Transverse colon (tissue), 4 donors: ENCODE data around the gene CCND2. TPM values are rescaled to one million over a fixed set of nuclear protein-coding genes. Genes with fewer than 3 reads are reported as not detected.

Source experiments
- DNase-seq: peaks from one replicate; pipeline ENCODE4 v3.0.0-alpha.2; 2019
- H3K27ac ChIP-seq, 4 donors: fragments of 200-600 bp; sonication (generic); 2 replicates each; pipeline ENCODE4 v1.5.1; 2016 to 2018; ENCODE audit warnings: inconsistent platforms in 4 of 4
- H3K27me3 ChIP-seq: fragments of 200-600 bp; sonication (generic); 2 replicates; pipeline ENCODE4 v1.5.1; 2017; ENCODE audit warnings: inconsistent platforms
- H3K36me3 ChIP-seq, 4 donors: fragments of 200-600 bp; sonication (generic); 2 replicates each; pipeline ENCODE4 v1.5.1; 2017 to 2019; ENCODE audit warnings: inconsistent platforms in 4 of 4
- H3K4me1 ChIP-seq, 4 donors: fragments of 200-600 bp; sonication (generic); 2 replicates each; pipeline ENCODE4 v1.5.1; 2017 to 2020; ENCODE audit warnings: inconsistent platforms in 4 of 4
- H3K4me3 ChIP-seq, 4 donors: fragments of 200-600 bp; sonication (generic); 1 replicate in 1 of 4; 2 replicates in 3 of 4; pipeline versions ENCODE4 v1.5.1 to v1.6.1; 2017 to 2019; ENCODE audit warnings: inconsistent platforms in 4 of 4
- H3K9me3 ChIP-seq, 2 donors: fragments of 200-600 bp; sonication (generic); 2 replicates each; pipeline ENCODE4 v1.5.1; 2017 to 2019; ENCODE audit warnings: inconsistent platforms in 2 of 2
- CTCF ChIP-seq, 5 experiments: fragments of 200-600 bp in 3 of 5; fragments of 450-650 bp in 2 of 5; sonication (generic) in 3 of 5; IDR thresholded peaks; 1 replicate in 2 of 5; 2 replicates in 3 of 5; pipeline ENCODE4 v1.5.1; 2016 to 2017; ENCODE audit warnings: antibody characterized with exemption in 5 of 5, inconsistent platforms in 3 of 5, mild to moderate bottlenecking in 2 of 5, moderate library complexity in 1 of 5
- EP300 ChIP-seq: sonication (generic); formaldehyde crosslinking; IDR thresholded peaks from one replicate; pipeline ENCODE4 v1.6.1; 2017; ENCODE audit warnings: antibody characterized with exemption, low read depth
- POLR2A ChIP-seq: fragments of 450-650 bp; IDR thresholded peaks from one replicate; pipeline ENCODE4 v1.6.1; 2016; ENCODE audit warnings: antibody characterized with exemption, mild to moderate bottlenecking, moderate library complexity
- POLR2AphosphoS5 ChIP-seq, 3 donors: sonication (generic); formaldehyde crosslinking; IDR thresholded peaks; one replicate each; pipeline ENCODE4 v1.6.1; 2016; ENCODE audit warnings: antibody characterized with exemption in 3 of 3
- WGBS, 2 donors: methylation state at CpG; one replicate each; pipeline ENCODE4 v1.1.5; 2018; ENCODE audit warnings: low coverage in 1 of 2; 5-methylcytosine and 5-hydroxymethylcytosine counted together
- in situ Hi-C, 4 donors: fragments of 200-750 bp; cut with MboI; loops; one replicate each; pipeline versions ENCODE4 v1.15.0 to v1.15.1; 2017; ENCODE audit warnings: low sequenced_read_pairs in 3 of 4, low pct_ligation_motif_present in 1 of 4, low pct_unique_long_range_greater_than_20kb in 1 of 4
- intact Hi-C: fragments of 100-400 bp; cut with DNase I; formaldehyde crosslinking; loops from one replicate; pipeline ENCODE4 v1.15.1; 2023; ENCODE audit warnings: low total_unique reads
- total RNA-seq, 4 donors: library from RNA; depleted of rRNA; stranded (reverse); fragments of >200 nt; gene quantifications; one replicate each; pipeline ENCODE4 v1.1.0, GENCODE V29; 2016

CCND2 gene
- total RNA-seq, 4 donors from 2014 or later = 32.9 to 132 (median 58.8) TPM

DNA sequence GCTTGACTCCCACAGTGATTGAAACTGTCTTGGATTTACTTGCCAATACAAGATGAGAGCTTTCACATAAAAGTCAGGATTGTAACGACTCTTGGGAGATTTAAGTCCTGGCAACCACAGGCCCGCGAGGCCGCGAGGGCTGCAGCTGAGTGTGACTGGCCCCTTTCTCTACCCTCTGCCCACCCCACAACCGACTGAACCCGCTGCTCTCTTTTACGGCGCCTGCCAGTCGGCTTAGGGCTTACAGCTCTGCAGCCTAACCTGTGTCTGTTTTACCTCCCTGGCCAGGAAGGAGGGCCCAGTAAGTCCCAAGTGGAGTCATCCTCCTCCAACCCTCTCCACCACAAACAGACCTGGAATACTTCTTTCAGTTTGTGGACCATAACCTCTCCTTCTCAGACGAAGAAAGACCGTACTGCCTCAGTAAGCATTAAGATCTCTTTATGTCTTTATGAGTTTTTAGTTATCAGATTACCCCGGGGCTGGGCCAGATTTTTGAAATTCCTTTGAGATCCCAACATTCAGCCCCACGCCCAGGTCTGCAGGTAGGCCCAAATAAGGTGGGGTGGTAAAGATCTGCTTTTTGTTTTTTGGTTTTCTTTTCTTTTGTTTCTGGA lies 34.9 kb downstream of the CCND2 start:
- Histone ChIP-seq H3K4me3 (no peak overlapping the region), H3K4me1 (peaks cover 12 to 32% (median 26%) of the 10 kb centered on the region in 4 donors), H3K36me3 (no peaks in the 10 kb centered on the region), H3K27ac (peak overlapping the region; percentile 45 to 55 (median 53)), H3K27me3 (no peaks in the 10 kb centered on the region), H3K9me3 (no peaks in the 10 kb centered on the region)
- DNase-seq = no peak
- intact Hi-C loops (no loop called here), in situ Hi-C loops (loop anchor here in 3 of 4 donors (10.0 to 25.0 kb wide), 2 partner anchors 216 to 229 kb away; partner anchors contain the start of gene RAD51AP1 (in 2 of the 3))
- WGBS, 2 donors = 57 to 64% methylated on average over 4 to 14 of the region's 14 CpGs
- TF ChIP-seq POLR2A (no peak), POLR2AphosphoS5 (IDR thresholded peaks at IDR 0.05) (no peak), CTCF (IDR thresholded peaks at IDR 0.05) (no peak), EP300 (no peak)

DNA sequence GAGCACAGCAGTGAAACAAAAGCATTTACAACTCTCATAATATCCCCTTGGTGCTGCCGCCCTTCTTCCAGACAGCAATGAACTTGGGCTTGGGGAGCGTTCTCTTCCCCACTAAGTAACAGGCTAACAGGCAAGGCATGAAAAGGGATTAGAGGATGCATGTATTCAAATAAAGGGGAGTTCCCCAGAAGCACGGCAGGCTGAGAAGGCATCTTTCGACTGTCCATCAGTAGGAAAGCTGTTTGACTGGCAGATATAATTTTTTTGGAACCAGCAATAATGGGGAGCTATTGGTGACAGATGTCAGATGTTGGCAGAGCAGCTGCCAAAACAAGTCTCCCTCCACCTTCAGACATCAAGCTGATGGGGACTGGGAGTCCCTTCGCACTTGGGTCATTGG lies 38.2 kb downstream of the CCND2 start:
- in situ Hi-C loops = loop anchor here in 2 of 4 donors (25.0 kb wide), 1 partner anchor 226 kb away; the partner anchor contains the start of gene RAD51AP1 (in 2 of the 2)
- no peak for DNase-seq
- H3K36me3 ChIP-seq = no peaks in the 10 kb centered on the region
- WGBS, 2 donors = 83 to 93% methylated on average over 2 to 5 of the region's 5 CpGs
- no peak overlapping the region for H3K27ac ChIP-seq
- H3K9me3 ChIP-seq = no peaks in the 10 kb centered on the region
- intact Hi-C loops = no loop called here
- H3K27me3 ChIP-seq = no peaks in the 10 kb centered on the region
- TF ChIP-seq CTCF (IDR thresholded peaks at IDR 0.05) (no peak), POLR2AphosphoS5 (IDR thresholded peaks at IDR 0.05) (no peak), POLR2A (no peak), EP300 (no peak)
- peaks cover 10 to 19% (median 17%) of the 10 kb centered on the region in 4 donors for H3K4me1 ChIP-seq
- no peak overlapping the region for H3K4me3 ChIP-seq

DNA sequence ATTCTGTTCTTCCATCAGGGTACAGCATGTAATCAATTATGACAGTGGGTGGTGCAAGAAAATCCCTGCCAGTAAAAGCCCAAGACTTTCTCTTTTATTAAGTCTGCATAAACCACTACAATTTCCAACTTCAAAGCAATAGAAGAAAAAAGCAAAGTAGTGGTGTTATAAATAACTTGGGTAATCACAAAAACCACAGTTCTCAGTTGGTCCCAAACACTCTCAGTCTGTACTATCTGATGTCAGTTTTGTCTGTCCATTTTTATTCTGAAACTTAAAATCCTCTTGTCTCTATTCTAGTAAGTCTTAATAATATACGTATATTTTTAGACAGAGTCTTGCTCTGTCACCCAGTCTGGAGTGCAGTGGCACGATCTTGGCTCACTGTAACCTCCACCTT lies 38.7 kb downstream of the CCND2 start:
- Histone ChIP-seq H3K36me3 (no peaks in the 10 kb centered on the region), H3K9me3 (no peaks in the 10 kb centered on the region), H3K27ac (no peak overlapping the region), H3K27me3 (no peaks in the 10 kb centered on the region), H3K4me3 (no peak overlapping the region), H3K4me1 (peaks cover 10 to 18% (median 15%) of the 10 kb centered on the region in 4 donors)
- in situ Hi-C loops (loop anchor here in 2 of 4 donors (25.0 kb wide), 1 partner anchor 225 kb away; the partner anchor contains the start of gene RAD51AP1 (in 2 of the 2)), intact Hi-C loops (no loop called here)
- no peak for TF ChIP-seq POLR2AphosphoS5 (IDR thresholded peaks at IDR 0.05)
- TF ChIP-seq CTCF (IDR thresholded peaks at IDR 0.05) = no peak
- TF ChIP-seq EP300 = no peak
- no peak for TF ChIP-seq POLR2A
- no peak for DNase-seq
- WGBS, 2 donors = 83% methylated on average over 2 of the region's 2 CpGs; no CpG with 5 or more reads in 1 of the 2 donors

DNA sequence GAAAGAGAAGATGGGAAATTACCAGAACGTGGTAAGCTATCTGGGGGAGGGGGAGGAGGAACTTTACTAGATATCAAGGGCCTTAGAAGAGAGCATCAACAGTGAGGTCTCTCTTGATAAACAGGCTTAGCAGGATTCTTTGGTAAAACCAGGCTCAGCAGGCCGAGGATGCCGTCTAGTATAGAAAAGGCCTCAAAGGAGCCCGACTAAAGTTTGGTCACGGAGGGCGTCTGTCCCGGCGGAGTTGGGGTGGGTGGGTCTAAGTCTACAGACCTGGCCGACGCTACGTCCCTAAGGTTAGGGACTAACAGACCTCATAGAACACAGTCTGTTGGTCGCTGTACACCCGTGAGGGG lies 46.9 kb downstream of the CCND2 start:
- no peaks in the 10 kb centered on the region for H3K9me3 ChIP-seq
- peaks cover 7 to 24% (median 14%) of the 10 kb centered on the region in 4 donors for H3K4me1 ChIP-seq
- H3K4me3 ChIP-seq = peak overlapping the region; percentile 29 to 84 (median 67)
- intact Hi-C loops = no loop called here
- peak overlapping the region; percentile 91 to 97 (median 96) for H3K27ac ChIP-seq
- no peaks in the 10 kb centered on the region for H3K27me3 ChIP-seq
- no peak for DNase-seq
- WGBS, 2 donors = 0% methylated on average over 1 to 13 of the region's 13 CpGs
- in situ Hi-C loops = loop anchor here in 2 of 4 donors (25.0 kb wide), 1 partner anchor 217 kb away; the partner anchor contains the start of gene RAD51AP1 (in 2 of the 2)
- no peaks in the 10 kb centered on the region for H3K36me3 ChIP-seq
- TF ChIP-seq CTCF (IDR thresholded peaks at IDR 0.05) = no peak
- TF ChIP-seq POLR2A = no peak
- TF ChIP-seq POLR2AphosphoS5 (IDR thresholded peaks at IDR 0.05) = no peak
- TF ChIP-seq EP300 = no peak
